Panc1 (cell line): Measurements from ENCODE around the gene GOLGA8J. TPM values are rescaled to one million over a fixed set of nuclear protein-coding genes. Genes with fewer than 3 reads are reported as not detected.
"Not testable (repeated sequence)": the region's sequence is repeated elsewhere in the genome, so short reads cannot be mapped to it uniquely, and the experiment has no call there.

Source experiments
- ATAC-seq: fragments of 200-7000 bp; cut with Tn5 transposase; 2 replicates; pipeline ENCODE4 v1.9.1; 2020; ENCODE audit warnings: mild to moderate bottlenecking, moderate library complexity
- BruUV-seq: library from RNA; stranded (reverse); fragments of 400-500 nt; replicated peaks from 2 replicates; lab custom pipeline; 2021; lab: Mats Ljungman, UMichigan
- CTCF ChIA-PET: fragments of 300-600 bp; sonication (Branson Sonifier 250); formaldehyde crosslinking; loops from one replicate; lab custom pipeline; 2022; ENCODE audit warnings: antibody characterized with exemption; lab: Charles Lee
- POLR2A ChIA-PET: fragments of 300-600 bp; sonication (Branson Sonifier 250); formaldehyde crosslinking; loops from one replicate; lab custom pipeline; 2022; ENCODE audit warnings: antibody characterized with exemption; lab: Charles Lee
- DNase-seq: peaks from one replicate; pipeline ENCODE4 v3.0.0-alpha.2; 2010; ENCODE audit warnings: low read depth, low spot score
- H3K27ac ChIP-seq: 2 replicates; pipeline ENCODE4 v1.5.1; 2011; ENCODE audit warnings: mild to moderate bottlenecking, low read length, inconsistent platforms
- H3K27me3 ChIP-seq: fragments of 200-500 bp; sonication (Bioruptor generic); 2 replicates; pipeline ENCODE4 v1.6.0; 2014; ENCODE audit warnings: low read length, inconsistent platforms; ENCODE audit not compliant: control insufficient read depth, insufficient read depth
- H3K36me3 ChIP-seq: fragments of 200-500 bp; sonication (Bioruptor generic); 2 replicates; pipeline ENCODE4 v1.5.1; 2014; ENCODE audit warnings: inconsistent platforms, mild to moderate bottlenecking, low read length, moderate library complexity; ENCODE audit not compliant: control insufficient read depth, insufficient read depth
- H3K4me1 ChIP-seq: 2 replicates; pipeline ENCODE4 v1.5.1; 2011; ENCODE audit warnings: inconsistent platforms, mild to moderate bottlenecking, low read length, moderate library complexity; ENCODE audit not compliant: control insufficient read depth, insufficient read depth
- H3K4me3 ChIP-seq, 2 experiments: 2 replicates each; pipeline ENCODE4 v1.5.1; 2011 to 2012; ENCODE audit warnings: low read depth in 2 of 2, low read length in 2 of 2, mild to moderate bottlenecking in 2 of 2, inconsistent platforms in 1 of 2, moderate library complexity in 1 of 2
- H3K9me3 ChIP-seq: fragments of 200-500 bp; sonication (Bioruptor generic); 2 replicates; pipeline ENCODE4 v1.5.1; 2014; ENCODE audit warnings: low read depth, mild to moderate bottlenecking, inconsistent platforms, low read length, moderate library complexity; ENCODE audit not compliant: control insufficient read depth, insufficient read depth
- POLR2AphosphoS5 ChIP-seq: IDR thresholded peaks from 2 replicates; pipeline ENCODE4 v1.6.1; 2012; ENCODE audit warnings: mild to moderate bottlenecking, low read depth, low read length, moderate library complexity
- SIN3A ChIP-seq: IDR thresholded peaks from 2 replicates; pipeline ENCODE4 v1.6.1; 2012; ENCODE audit warnings: low read depth, mild to moderate bottlenecking, low read length, moderate library complexity, borderline replicate concordance; ENCODE audit not compliant: insufficient read depth
- TCF7L2 ChIP-seq: IDR thresholded peaks from 2 replicates; pipeline ENCODE4 v1.6.1; 2011; ENCODE audit warnings: mild to moderate bottlenecking, low read depth, low read length, inconsistent platforms
- in situ Hi-C: cut with HindIII; loops from 2 replicates; pipeline ENCODE4 v1.10.0; 2016; ENCODE audit warnings: low sequenced_read_pairs, low pct_unique_long_range_greater_than_20kb
- intact Hi-C: fragments of 100-400 bp; cut with micrococcal nuclease; formaldehyde crosslinking; loops from one replicate; pipeline ENCODE4 v1.10.0; 2022; ENCODE audit not compliant: unreplicated experiment
- total RNA-seq: library from RNA; stranded (reverse); gene quantifications from one replicate; pipeline ENCODE4 v1.2.1, GENCODE V29; 2021; ENCODE audit not compliant: unreplicated experiment
- TF ChIP-seq, protein P1 (sequence below): fragments of 450-650 bp; IDR thresholded peaks from 2 replicates; pipeline ENCODE4 v1.5.1; 2017; ENCODE audit warnings: mild to moderate bottlenecking
- TF ChIP-seq, protein P2 (sequence below), 2 experiments: IDR thresholded peaks; 2 replicates each; pipeline ENCODE4 v1.6.1; 2011 to 2012; ENCODE audit warnings: low read depth in 2 of 2, control low read depth in 1 of 2, low read length in 1 of 2, mild to moderate bottlenecking in 1 of 2, moderate library complexity in 1 of 2; ENCODE audit not compliant: insufficient read depth in 1 of 2

The GOLGA8J gene
- total RNA-seq, 1 experiment from 2014 or later = 0.44 TPM

DNA sequence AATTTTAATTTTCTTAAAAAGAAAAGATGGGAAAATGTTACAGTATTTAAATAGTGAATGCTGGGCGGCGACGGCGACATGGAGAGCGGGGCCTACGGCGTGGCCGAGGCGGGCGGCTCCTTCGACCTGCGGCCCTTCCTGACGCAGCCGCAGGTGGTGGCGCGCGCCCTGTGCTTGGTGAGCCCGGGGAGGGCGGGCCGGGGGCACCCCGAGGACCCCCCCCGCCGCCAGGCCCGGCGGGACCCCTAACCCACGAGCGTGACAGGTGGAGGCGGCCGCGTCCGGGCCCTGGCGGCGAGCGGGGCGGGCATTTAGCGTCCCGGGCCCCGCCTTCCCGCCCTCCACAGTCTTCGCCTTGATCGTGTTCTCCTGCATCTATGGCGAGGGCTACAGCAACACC, 38.4 kb upstream of the GOLGA8J start:
- DNase-seq (no peak), ATAC-seq (no peak)
- TF ChIP-seq, protein P1, sequence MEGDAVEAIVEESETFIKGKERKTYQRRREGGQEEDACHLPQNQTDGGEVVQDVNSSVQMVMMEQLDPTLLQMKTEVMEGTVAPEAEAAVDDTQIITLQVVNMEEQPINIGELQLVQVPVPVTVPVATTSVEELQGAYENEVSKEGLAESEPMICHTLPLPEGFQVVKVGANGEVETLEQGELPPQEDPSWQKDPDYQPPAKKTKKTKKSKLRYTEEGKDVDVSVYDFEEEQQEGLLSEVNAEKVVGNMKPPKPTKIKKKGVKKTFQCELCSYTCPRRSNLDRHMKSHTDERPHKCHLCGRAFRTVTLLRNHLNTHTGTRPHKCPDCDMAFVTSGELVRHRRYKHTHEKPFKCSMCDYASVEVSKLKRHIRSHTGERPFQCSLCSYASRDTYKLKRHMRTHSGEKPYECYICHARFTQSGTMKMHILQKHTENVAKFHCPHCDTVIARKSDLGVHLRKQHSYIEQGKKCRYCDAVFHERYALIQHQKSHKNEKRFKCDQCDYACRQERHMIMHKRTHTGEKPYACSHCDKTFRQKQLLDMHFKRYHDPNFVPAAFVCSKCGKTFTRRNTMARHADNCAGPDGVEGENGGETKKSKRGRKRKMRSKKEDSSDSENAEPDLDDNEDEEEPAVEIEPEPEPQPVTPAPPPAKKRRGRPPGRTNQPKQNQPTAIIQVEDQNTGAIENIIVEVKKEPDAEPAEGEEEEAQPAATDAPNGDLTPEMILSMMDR = no peak
- TF ChIP-seq, protein P2, sequence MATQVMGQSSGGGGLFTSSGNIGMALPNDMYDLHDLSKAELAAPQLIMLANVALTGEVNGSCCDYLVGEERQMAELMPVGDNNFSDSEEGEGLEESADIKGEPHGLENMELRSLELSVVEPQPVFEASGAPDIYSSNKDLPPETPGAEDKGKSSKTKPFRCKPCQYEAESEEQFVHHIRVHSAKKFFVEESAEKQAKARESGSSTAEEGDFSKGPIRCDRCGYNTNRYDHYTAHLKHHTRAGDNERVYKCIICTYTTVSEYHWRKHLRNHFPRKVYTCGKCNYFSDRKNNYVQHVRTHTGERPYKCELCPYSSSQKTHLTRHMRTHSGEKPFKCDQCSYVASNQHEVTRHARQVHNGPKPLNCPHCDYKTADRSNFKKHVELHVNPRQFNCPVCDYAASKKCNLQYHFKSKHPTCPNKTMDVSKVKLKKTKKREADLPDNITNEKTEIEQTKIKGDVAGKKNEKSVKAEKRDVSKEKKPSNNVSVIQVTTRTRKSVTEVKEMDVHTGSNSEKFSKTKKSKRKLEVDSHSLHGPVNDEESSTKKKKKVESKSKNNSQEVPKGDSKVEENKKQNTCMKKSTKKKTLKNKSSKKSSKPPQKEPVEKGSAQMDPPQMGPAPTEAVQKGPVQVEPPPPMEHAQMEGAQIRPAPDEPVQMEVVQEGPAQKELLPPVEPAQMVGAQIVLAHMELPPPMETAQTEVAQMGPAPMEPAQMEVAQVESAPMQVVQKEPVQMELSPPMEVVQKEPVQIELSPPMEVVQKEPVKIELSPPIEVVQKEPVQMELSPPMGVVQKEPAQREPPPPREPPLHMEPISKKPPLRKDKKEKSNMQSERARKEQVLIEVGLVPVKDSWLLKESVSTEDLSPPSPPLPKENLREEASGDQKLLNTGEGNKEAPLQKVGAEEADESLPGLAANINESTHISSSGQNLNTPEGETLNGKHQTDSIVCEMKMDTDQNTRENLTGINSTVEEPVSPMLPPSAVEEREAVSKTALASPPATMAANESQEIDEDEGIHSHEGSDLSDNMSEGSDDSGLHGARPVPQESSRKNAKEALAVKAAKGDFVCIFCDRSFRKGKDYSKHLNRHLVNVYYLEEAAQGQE (IDR thresholded peaks at IDR 0.05; ENCODE audit: insufficient read depth in 1 of 2, low read depth in 2 of 2, low read length in 1 of 2) = no peak
- TF ChIP-seq TCF7L2 (no peak), SIN3A (no peak), POLR2AphosphoS5 (no peak)
- POLR2A ChIA-PET = no interaction called here
- H3K36me3 ChIP-seq = no peaks in the 10 kb centered on the region
- peaks cover 3% of the 10 kb centered on the region; the same call in 1 of the 2 replicates for H3K27me3 ChIP-seq
- no TSS peak for BruUV-seq
- H3K27ac ChIP-seq = no peak overlapping the region
- CTCF ChIA-PET = no interaction called here
- no peaks in the 10 kb centered on the region; the same call in 1 of the 2 replicates for H3K4me1 ChIP-seq
- intact Hi-C loops (no loop called here), in situ Hi-C loops (no loop called here)
- no peaks in the 10 kb centered on the region for H3K9me3 ChIP-seq
- no peak overlapping the region for H3K4me3 ChIP-seq

DNA sequence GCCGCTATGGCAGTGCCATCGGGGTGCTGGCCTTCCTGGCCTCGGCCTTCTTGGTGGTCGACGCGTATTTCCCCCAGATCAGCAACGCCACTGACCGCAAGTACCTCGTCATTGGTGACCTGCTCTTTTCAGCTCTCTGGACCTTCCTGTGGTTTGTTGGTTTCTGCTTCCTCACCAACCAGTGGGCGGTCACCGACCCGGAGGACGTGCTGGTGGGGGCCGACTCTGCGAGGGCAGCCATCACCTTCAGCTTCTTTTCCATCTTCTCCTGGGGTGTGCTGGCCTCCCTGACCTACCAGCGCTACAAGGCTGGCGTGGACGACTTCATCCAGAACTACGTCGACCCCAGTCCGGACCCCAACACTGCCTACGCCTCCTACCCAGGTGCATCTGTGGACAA, 37.9 kb upstream of the GOLGA8J start:
- DNase-seq, BruUV-seq, H3K36me3 ChIP-seq, ATAC-seq, POLR2A ChIA-PET, intact Hi-C loops, H3K4me3 ChIP-seq, H3K9me3 ChIP-seq, H3K4me1 ChIP-seq, in situ Hi-C loops, H3K27ac ChIP-seq, CTCF ChIA-PET, H3K27me3 ChIP-seq: not testable (repeated sequence)

DNA sequence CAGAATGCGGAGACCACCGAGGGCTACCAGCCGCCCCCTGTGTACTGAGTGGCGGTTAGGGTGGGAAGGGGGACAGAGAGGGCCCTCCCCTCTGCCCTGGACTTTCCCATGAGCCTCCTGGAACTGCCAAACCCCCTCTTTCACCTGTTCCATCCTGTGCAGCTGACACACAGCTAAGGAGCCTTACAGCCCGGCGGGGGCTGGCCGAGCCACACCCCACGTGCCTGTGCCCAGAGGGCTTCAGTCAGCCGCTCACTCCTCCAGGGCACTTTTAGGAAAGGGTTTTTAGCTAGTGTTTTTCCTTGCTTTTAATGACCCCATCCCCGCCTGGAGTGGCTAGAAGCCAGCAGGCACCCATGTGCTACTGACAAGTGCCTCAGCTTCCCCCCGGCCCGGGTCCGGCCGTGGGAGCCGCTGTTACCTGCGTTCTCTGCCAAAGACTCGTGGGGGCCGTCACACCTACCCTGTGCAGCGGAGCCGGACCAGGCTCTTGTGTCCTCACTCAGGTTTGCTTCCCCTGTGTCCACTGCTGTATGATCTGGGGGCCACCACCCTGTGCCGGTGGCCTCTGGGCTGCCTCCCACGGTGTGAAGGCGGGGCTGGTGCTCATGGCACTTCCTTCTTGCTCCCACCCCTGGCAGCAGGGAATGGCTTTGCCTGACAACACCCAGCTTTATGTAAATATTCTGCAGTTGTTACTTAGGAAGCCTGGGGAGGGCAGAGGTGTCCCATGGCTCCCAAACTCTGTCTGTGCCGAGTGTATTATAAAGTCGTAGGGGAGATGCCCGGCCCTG, 37.3 kb upstream of the GOLGA8J start:
- POLR2A ChIA-PET, CTCF ChIA-PET, H3K27ac ChIP-seq, H3K27me3 ChIP-seq, H3K9me3 ChIP-seq, DNase-seq, BruUV-seq, H3K4me1 ChIP-seq, H3K36me3 ChIP-seq, intact Hi-C loops, H3K4me3 ChIP-seq, in situ Hi-C loops: not testable (repeated sequence)
- peak; percentile 45; the same call in 1 of the 2 replicates for ATAC-seq
